ENCODE measurements around the gene REPS2.
"Not testable (repeated sequence)": the region's sequence is repeated elsewhere in the genome, so short reads cannot be mapped to it uniquely, and the experiment has no call there.

The REPS2 gene

DNA sequence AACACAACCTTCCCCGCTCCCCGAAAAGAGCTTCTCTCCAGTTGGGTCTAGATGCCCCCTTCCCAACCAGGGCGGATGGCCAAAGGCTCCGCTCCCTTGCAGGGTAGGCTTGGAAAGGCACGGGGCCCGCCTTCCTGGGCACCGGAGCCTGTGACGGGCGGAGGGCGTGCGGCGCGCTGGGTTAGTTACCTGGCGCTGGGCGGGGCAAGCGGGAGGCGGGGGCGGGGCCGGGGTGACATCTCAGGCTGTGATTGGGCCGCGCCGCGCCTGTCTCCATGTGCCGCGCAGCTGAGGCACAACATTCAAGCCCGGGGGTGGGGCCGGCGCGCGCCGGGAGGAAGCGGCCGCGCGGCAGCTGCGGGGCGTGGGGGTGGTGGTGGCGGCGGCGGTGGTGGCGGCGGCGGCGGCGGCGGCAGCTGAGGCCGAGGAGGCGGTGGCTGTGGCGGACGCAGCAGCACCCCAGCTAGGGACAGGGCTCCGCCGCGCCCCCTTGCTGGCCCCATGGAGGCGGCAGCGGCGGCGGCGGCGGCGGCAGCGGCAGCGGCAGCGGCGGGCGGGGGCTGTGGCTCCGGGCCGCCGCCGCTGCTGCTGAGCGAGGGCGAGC, at the start of gene REPS2:
TSS of gene REPS2 (plus strand) at position 298 of the 604 bp plus-strand sequence. CDS start at position 502, 204 bp downstream.
- DNase-seq, result peak; percentile 81

DNA sequence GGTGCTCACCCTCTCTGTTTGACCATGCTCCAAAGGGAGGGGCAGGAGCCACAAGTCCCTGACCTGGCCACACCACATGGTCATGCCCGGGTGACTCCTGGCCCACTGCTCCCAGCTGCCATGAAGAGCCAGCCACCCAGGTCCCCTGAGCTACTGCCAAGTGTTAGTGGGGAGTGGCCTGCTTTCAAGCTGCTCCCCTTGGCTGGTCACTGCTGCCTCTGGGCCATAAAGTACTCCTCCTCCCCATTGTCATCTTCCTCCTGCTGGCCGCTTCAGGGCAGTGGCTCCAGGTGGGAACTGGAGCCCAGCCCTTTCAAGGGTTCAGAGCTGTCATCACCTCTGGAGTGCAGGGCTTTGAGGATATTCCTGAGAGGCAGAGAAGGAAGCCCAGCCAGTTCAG, 49.0 kb upstream of the REPS2 start:
- DNase-seq, result no peak

DNA sequence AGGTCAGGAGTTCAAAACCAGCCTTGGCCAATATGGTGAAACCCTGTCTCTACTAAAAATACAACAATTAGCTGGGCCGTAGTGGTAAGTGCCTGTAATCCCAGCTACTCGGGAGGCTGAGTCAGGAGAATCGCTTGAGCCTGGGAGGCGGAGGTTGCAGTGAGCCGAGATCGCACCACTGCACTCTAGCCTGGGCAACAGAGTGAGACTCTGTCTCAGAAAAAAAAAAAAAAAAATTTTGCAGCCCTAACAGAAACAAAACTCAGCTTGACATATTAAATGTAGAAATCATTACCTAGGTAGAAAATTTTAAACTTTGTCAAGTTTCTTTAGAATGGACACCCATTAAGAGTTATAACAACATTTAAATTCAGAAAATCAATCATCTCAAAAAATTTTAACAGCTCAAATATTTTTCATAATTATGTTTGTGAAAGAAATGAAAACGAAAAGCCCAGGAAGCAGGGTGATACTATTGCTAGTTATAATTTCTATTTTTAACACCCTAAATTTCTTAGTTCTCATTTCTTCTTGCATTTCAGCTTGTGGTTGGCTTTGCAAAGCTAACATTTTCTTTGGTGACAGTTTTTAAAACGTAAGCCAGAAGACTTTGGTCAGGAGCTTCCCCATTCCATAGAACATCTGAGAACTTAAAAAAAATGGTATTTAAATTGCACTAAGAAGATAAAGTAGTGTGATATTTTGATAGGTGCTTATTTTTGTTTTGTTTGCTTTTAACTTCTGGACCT, 43.0 kb upstream of the REPS2 start:
- DNase-seq, result no peak

DNA sequence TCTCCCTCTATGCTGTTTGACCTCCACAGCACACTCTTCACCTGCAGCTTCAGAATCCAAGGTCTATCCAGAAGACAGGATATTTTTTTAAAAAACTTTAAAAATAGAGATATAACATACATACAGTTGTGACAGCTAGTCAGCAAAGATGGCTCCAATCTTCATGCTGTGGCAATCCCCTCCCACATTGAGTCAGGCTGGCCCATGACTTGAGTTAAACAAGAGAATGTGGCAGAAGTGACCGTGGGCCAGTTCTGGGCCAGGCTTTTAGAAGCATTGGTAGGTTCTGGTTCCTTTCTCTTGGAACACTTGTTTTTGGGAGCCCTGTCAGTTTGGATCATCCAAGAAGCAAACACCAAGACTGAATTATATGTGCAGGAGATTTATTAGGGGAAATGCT, 36.1 kb upstream of the REPS2 start:
- no peak for DNase-seq

DNA sequence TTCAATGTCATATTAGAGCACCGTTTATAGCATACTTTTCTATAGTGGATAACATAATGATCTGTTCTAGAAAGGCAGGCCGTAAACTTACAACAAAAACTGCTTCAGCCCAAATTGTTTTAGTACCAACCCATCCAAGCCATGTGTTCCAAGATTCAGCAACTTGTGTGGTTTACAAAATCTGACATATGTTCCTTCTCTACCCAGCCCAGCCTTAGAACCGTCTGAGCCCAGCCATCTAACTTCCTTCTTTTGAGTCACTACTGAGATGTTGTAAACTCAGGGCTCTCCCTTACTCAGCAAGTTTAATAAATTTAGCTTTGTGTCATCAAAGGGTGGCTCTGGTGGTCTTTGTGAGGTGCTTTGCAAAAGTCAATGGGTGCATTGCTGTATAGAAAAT, 32.4 kb upstream of the REPS2 start:
- no peak for DNase-seq

DNA sequence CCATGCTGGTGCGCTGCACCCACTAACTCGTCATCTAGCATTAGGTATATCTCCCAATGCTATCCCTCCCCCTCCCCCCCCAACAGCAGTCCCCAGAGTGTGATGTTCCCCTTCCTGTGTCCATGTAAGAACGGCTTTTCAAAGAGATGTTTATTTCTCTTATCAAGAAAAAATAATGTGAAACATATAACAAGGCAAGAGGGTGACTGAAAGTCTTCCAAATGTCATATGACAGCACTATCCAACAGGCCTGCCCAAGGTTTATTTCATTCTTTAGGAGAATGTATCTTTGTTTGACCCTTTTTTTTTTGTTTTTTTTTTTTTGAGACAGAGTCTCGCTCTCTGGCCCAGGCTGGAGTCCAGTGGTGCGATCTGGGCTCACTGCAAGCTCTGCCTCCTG, 29.9 kb upstream of the REPS2 start:
- DNase-seq, result no peak

DNA sequence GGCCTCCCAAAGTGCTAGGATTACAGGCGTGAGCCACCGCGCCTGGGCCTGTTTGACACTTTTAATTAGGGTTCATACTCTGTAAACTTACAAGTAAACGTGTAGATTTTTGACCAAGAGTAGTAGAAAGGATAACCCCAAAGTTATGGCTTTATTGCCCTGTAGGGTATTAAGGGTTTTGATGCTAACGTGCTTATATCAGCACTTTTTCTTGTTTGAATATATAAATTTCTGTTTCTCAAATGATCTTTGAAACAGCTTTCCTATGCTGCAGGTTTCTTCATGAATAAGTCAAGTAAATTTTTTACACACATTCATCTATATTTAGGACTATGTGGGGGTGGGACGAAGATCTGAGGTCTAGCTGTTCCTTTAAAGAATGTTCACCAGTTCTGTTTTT, 29.3 kb upstream of the REPS2 start:
- no peak for DNase-seq

DNA sequence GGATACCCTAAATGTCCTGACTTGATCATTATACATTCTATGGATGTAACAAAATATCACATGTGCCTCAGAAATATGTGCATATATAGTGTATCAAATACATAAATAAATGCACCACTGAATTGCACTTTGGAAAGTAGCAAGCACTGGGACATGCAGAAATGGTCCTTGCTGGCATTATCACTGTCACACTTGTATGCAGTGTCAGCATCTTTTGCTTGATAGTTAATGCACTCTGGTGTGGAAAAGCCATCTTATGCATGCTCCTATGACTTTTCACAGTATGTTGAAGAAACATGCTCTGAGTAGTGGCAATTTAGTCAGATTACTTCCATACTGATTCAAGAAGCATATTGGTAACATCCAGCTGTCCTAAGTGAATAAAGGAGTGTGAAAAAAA, 27.5 kb upstream of the REPS2 start:
- DNase-seq, result no peak

DNA sequence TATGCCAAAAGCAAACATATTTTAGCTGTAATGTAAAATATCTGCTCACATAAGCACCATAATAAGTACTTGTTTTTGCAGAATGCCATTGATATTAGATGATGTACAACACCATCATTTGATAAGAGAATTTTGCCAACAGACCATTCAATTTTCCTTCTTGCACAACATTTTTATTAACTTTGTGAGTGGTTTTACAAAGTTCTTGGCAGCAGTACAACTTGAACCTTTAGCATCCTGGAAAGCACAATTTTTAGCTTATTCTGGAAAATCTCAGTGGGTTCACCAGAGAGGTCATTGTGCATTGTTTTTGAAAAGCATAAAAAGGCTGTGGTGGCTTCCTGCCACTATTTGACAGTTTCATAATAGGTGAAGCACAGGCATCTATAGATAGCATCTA, 26.4 kb upstream of the REPS2 start:
- no peak for DNase-seq

DNA sequence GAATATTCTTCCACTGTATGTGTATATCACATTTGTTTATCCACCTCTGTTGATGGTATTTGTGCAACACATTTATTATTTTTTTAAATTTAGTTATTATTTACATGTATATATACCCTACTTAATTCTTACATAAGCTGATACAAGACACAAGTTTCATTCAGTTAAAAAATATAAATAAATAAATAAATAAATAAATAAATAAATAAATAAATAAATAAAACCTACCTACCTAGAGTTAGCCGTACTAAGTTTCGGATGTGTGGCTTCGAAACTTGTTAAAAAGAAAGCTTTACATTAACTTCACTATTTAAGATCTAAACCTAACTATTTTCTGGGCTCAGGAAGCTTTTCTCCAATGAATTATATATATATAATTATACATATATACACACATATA, 23.3 kb upstream of the REPS2 start:
- no peak for DNase-seq

DNA sequence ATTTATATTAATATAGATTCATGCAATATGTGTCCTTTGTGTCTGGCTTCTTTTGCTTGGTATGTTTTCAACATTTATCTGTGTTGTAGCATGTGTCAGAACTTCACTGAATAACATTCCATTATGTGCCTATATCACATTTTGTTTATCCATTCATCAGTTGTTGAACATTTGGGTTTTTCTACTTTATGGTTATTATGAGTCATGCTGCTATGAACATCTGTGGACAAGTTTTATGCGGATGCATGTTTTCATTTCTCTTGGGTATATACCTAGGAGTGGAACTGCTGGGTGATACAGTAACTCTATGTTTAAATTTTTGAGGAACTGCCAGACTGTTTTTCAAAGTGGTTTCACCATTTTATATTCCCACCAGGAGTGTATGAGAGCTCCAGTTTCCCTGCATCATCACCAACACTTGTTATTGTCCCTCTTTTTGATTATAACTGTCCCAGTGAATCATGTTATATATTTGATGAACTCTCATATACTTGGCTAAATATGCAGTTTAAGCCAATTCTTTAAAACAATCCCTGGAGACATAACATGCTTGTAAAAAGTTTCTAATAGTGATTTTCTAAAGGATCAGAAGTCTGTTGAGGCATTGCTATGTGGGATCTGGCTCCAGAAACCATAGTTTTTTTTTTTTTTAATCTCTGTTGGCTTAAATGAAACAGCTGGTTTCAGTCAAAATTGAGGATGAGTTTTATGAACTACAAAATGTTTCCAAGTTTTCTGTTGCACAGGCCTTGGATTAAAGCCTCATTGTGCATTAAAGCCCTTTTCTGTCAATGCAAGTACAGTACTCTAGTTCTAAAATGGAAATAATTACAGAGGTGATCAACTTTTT, 21.6 kb upstream of the REPS2 start:
- DNase-seq, result no peak

DNA sequence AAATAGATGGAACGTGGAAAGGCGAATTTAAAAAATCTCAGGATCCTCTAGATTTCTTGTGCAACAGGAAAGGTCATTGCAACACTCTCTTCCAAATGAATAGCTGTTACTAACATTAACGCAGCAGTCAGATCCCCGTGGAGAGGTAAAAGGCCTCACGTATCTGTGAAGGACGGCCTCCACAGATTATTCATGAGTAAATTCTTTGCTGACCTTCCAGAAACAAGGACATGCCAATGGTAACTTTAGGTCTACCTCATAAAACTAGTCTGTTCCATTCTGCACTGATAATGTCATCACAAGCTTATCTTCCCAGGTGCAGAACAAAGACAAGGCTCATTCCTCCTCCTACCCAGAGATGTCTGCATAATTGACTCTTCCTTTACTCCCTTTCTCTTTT, 16.1 kb upstream of the REPS2 start:
- no peak for DNase-seq

DNA sequence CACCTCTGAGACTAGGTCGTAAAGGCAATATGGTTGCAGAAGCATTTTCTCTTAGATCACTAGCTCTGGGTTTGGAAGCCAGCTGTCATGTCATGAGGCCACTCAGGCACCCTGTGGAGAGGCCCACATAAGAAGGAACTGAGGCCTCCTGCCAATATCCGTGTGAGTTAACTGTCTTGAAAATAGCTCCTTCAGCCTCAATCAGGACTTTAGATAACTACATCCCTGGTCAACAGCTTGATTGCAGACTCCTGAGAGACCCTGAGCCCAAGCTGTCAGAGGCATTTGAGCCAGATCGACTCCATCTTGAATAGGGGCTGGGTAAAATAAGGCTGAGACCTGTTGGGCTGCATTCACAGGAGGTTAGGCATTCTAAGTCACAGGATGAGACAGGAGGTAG, 15.1 kb upstream of the REPS2 start:
- DNase-seq, result no peak

DNA sequence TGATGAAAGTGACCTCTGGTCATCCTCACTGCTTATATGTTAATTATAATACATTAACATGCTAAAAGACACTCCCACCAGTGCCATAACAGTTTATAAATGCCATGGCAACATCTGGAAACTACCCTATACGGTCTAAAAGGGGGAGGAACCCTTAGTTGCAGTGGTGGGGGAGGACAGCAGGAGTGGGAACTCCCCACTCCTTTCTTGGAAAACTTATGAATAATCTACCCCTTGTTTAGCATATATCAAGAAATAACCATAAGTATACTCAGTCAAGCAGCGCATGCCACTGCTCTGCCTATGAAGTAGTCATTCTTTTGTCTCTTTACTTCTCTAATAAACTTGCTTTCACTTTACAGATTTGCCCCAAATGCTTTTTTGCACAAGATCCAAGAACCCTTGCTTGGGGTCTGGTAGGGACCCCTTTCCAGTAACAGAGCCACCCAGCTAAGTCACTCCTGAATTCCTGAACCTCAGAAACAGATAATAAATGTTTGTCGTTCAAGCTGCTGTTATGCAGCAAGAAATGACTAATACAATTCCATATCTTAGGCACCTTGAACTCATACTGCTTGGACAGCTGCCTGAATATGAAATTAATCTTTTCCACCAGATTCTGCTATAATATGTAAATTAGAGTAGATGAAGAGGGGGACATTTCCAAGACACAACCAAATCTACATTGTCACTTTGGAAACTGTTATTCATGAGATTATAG, 14.4 kb upstream of the REPS2 start:
- DNase-seq, result no peak

DNA sequence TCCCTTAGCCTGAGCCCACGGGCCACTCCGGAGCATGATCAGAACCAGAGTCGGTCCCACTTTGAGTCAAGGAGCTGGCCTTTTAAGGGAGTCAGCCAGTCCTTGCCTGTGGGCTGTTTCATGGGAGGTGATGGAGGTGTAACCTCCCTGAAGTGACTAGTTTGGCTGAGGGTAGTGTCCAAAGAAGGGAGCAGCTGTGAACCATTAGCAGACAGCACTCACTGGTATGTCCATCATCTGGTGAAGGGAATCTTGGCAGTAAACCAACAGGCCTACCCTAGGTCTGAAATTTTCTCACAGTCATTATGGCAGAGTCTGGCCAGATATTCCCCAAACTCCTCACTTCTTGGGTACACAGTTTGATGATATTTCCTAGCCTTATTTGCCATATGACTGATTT, 12.3 kb upstream of the REPS2 start:
- no peak for DNase-seq

DNA sequence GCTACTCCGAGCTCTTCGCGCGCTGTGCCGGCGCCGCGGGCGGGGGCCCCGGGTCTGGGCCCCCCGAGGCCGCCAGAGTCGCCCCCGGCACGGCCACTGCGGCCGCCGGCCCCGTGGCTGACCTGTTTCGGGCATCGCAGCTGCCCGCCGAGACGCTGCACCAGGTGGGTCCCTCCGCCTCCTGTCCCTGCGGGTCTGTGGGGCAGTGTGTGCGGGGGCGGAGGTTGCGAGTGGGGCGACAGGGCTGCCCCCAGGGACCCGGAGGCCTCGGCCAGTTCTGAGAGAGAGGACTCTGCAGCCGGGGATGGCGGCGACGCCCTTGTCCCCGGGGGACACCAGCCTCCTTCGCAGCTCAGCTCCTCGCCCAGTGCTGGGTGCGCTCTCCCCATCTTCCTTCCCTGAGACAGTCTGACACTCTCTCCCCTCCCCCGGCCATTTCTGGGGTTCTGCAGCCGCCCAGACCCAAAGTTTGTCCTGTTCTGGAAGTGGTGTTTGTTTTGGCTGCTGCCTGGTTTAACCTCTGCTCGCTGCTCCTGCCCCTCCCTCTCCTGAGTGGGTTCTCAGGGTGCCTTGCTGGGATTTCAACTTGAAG, 609 bp downstream of the REPS2 start:
- peak; percentile 10 for DNase-seq

DNA sequence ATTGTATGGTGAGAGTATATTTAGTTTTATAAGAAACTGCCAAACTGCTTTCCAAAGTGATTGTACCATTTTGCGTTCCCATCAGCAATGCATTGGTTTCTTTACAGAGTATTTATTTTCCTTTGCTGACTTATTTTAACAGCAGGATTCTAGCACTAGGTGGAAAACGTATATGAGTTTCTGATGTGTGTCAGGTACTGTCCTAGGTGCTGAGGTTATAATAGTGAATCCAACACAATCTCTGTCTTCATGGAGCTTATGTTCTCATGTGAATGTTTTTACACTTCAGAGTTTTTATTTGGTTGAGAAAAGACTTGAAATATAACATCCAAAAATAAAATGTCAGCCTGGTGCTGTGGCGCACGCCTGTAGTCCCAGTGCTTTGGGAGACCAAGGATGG, 4.0 kb downstream of the REPS2 start:
- no peak for DNase-seq

DNA sequence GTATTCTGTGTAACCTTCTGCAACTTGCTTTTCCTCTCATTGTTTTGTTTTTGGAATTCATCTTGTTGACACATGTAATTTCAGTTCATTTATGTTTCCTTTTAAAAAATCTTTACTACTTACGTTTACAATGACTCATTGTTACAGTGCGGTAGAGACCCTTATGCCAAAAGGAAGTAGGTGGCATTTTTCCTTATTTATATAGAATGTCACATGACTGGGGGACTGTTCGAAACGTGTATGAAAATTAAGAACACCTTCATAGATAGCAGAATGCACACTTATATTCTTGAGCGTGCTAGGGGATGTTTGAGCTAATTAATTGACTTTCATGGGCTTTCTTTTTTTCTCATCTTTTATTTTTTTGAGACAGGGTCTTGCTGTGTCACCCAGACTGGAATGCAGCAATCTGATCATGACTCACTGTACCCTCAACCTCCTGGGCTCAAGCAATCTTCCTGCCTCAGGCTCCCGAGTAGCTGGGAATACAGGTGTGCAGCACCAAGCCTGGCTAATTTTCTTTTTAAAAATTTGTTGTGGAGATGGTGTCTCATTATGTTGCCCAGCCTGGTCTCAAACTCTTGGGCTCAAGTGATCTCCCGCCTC, 7.3 kb downstream of the REPS2 start:
- no peak for DNase-seq

DNA sequence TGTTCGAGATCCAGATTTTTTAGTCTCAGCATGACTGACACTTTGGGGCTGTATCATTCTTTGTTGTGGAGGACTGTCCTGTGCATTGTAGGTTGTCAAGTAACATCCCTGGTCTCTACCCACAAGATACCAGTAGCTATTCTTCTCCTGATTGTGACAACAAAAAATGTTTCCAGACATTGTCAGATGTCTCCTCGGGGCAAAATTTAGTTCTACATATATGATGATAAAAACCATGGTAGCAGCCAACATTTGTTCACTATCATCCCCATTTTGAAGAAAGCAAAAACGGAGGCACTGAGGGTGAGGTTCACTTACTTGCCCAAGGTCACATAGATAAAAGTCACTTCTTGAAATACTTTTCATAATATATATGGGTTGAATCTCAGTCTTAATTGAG, 11.3 kb downstream of the REPS2 start:
- DNase-seq, result no peak

DNA sequence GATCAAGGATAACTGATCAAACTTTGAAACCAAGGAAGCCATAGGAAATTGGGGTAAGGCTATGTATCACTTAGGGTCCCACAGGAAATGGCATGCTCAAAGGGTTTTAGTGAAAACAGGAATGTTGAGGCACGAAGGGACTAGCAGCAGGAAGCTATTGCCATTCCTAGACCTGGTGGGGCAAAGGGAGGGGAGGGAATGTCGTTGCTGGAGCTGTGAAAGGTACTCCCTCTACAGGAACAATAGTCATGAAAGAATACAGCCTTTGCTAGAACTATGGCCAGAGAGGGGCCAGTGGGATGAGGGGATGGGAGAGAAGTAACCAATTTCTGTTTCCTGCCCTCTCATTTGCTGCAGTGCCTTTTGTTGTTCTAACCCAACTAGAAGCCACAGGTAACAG, 11.9 kb downstream of the REPS2 start:
- no peak for DNase-seq

DNA sequence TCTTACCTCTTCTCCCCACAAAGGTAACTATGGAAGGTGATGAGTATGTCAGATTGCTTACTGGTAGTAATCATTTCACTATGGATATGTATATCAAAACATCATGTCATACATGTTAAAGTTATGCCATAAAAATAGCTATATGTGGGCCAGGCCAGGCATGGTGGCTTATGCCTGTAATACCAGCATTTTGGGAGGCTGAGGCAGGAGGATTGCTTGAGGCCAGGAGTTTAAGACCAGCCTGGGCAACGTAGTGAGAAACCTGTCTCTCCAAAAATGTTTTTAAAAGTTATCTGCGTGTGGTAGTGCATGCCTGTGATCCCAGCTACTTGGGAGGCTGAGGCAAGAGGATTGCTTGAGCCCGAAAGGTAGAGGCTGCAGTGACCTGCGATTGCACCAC, 16.2 kb downstream of the REPS2 start:
- DNase-seq, result not testable (repeated sequence)

DNA sequence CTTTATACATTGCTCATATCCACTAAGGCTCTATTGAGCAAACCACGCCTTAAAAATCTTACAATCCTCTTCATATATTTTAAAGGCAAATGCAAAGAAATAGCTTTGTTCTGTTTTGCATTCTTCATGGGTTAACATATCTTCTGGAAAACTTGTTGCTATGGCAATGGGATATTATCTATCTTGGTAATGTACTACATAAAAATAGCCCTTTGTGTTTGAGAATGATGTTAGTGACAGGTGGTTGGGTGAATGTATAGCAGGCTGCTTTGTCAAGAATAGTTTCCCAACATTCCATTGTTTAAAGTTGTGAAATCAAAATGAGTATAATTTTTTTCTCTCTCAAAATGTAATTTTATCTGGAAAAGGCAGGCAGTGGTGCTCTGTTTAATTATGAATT, 16.8 kb downstream of the REPS2 start:
- no peak for DNase-seq

DNA sequence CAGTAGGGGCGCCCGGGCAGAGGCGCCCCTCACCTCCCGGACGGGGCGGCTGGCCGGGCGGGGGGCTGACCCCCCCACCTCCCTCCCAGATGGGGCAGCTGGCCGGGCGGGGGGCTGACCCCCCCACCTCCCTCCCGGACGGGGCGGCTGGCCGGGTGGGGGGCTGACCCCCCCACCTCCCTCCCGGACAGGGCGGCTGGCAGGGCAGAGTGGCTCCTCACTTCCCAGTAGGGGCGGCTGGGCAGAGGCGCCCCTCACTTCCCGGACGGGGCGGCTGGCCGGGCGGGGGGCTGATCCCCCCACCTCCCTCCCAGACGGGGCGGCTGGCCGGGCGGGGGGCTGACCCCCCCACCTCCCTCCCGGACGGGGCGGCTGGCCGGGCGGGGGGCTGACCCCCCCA, 18.5 kb downstream of the REPS2 start:
- DNase-seq, result not testable (repeated sequence)

All from activated naive CD4-positive, alpha-beta T cell treated with anti-CD3 and anti-CD28 coated beads, Interleukin-2, amount 50 U/mL, for 16 hours (primary cell).